ENCODE measurements around the gene LSM14A.

LSM14A gene

GRCh38 chr19:34214040-34214439 is 41.7 kb downstream of the LSM14A start (continued):
- TF ChIP-seq ZBTB10 (tag by site-specific recombination; IDR thresholded peaks at IDR 0.05), result no peak
- TF ChIP-seq ZNF416 (tag by site-specific recombination; IDR thresholded peaks at IDR 0.05), result no peak
- TF ChIP-seq ZNF76 (tag by site-specific recombination; IDR thresholded peaks at IDR 0.05; ENCODE audit: borderline replicate concordance, low read depth), result no peak; the same call in 1 of the 2 replicates
- TF ChIP-seq ZBTB26 (tag by site-specific recombination; optimal IDR thresholded peaks at IDR 0.05), result no peak
- TF ChIP-seq SP2 (tag by site-specific recombination; IDR thresholded peaks at IDR 0.05), result no peak
- peak; percentile 47; the same call in 1 of the 2 replicates for TF ChIP-seq PRDM4 (tag by site-specific recombination; IDR thresholded peaks at IDR 0.05)
- no peak for TF ChIP-seq GLI4 (tag by site-specific recombination; IDR thresholded peaks at IDR 0.05)
- TF ChIP-seq ZNF311 (tag by site-specific recombination; IDR thresholded peaks at IDR 0.05; ENCODE audit: borderline replicate concordance), result no peak
- TF ChIP-seq ZNF362 (tag by site-specific recombination; IDR thresholded peaks at IDR 0.05), result peak; percentile 34; the same call in 1 of the 2 replicates
- TF ChIP-seq ZNF132 (tag by site-specific recombination; IDR thresholded peaks at IDR 0.05; ENCODE audit: borderline replicate concordance), result no peak
- TF ChIP-seq SP3 (tag by site-specific recombination; IDR thresholded peaks at IDR 0.05), result peak; percentile 34; the same call in 1 of the 2 replicates
- TF ChIP-seq ZNF114 (tag by site-specific recombination; IDR thresholded peaks at IDR 0.05), result no peak
- peak; percentile 15; the same call in 1 of the 2 replicates for TF ChIP-seq PRDM6 (tag by site-specific recombination; IDR thresholded peaks at IDR 0.05)
- TF ChIP-seq ZNF10 (tag by site-specific recombination; IDR thresholded peaks at IDR 0.05), result no peak
- TF ChIP-seq ZNF776 (tag by site-specific recombination; IDR thresholded peaks at IDR 0.05; ENCODE audit: borderline replicate concordance), result no peak
- no peak for TF ChIP-seq ZFP69B (tag by site-specific recombination; IDR thresholded peaks at IDR 0.05)
- 0 out of 2 replicates have a peak, but pooled peaks have one; percentile 14 for TF ChIP-seq ZSCAN4 (tag by site-specific recombination; IDR thresholded peaks at IDR 0.05)
- TF ChIP-seq PATZ1 (tag by site-specific recombination; IDR thresholded peaks at IDR 0.05), result no peak
- TF ChIP-seq SP7 (tag by site-specific recombination; IDR thresholded peaks at IDR 0.05), result peak; percentile 99
- no peak for TF ChIP-seq ZNF585B (tag by site-specific recombination; IDR thresholded peaks at IDR 0.05)
- TF ChIP-seq ZBTB1 (tag by site-specific recombination; IDR thresholded peaks at IDR 0.05), result peak; percentile 96
- no peak for TF ChIP-seq MEIS1 (CRISPR knock-in tag; IDR thresholded peaks at IDR 0.05; ENCODE audit: borderline replicate concordance)
- TF ChIP-seq ZNF449 (tag by site-specific recombination; IDR thresholded peaks at IDR 0.05), result no peak
- TF ChIP-seq PRDM1 (tag by site-specific recombination; IDR thresholded peaks at IDR 0.05), result no peak
- TF ChIP-seq ZBTB17 (tag by site-specific recombination; IDR thresholded peaks at IDR 0.05), result no peak
- peak; percentile 69 for TF ChIP-seq BCL11B (tag by site-specific recombination; IDR thresholded peaks at IDR 0.05; ENCODE audit: low read depth)
